Keratinocyte (primary cell): Measurements from ENCODE around the gene DSCAML1.

Source experiments
- CTCF ChIP-seq, 3 experiments: IDR thresholded peaks in 1 of 3; conservative IDR thresholded peaks in 1 of 3; optimal IDR thresholded peaks in 1 of 3; 2 replicates in 2 of 3; 3 replicates in 1 of 3; pipeline versions ENCODE3 to v1.5.1; 2011; ENCODE audit warnings: low read length in 3 of 3, mild to moderate bottlenecking in 3 of 3, moderate library complexity in 2 of 3, control low read depth in 1 of 3, inconsistent platforms in 1 of 3; ENCODE audit not compliant: insufficient read depth in 2 of 3; ENCODE audit errors: extremely low read depth in 1 of 3
- EZH2 ChIP-seq: IDR thresholded peaks from one replicate; pipeline ENCODE4 v1.6.1; 2012; ENCODE audit warnings: inconsistent platforms, mild to moderate bottlenecking, low read length, moderate library complexity

DNA sequence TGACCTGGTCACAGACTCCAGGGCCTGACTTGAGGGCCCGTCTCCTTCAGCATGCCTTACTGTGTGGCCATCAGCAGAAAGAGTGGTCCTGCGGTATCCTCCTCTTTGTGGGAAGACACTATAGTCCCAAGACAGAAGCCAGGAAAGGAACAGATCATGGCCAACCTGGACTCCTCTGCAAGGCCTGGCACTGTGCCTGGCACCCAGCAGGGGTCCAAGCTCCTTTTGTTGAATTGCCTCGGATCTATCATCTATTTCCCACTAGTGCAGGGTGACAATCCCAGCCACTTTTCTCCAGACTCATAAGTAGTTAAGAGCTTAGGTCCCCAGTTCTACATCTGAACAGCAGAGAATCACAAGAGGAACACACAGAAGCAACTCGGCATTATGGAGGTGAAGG, 27.0 kb downstream of the DSCAML1 start:
- no peak for TF ChIP-seq CTCF (optimal IDR thresholded peaks at IDR 0.05 in 1 of 3, IDR thresholded peaks at IDR 0.05 in 1 of 3, conservative IDR thresholded peaks at IDR 0.05 in 1 of 3; ENCODE audit: extremely low read depth in 1 of 3, insufficient read depth in 2 of 3, low read length in 3 of 3)
- TF ChIP-seq EZH2, result no peak
